SK-N-SH (cell line): ENCODE results near the gene GPRC5C. TPM values are rescaled to one million over a fixed set of nuclear protein-coding genes. Genes with fewer than 3 reads are reported as not detected.

Source experiments
- CTCF ChIA-PET: fragments of 300-600, 350-600 bp; formaldehyde crosslinking; extraction: SDS; loops from one replicate; lab custom pipeline; 2021; lab: Yijun Ruan, JAX
- POLR2A ChIA-PET: fragments of 350-600 bp; sonication (Branson Sonifier 250); formaldehyde crosslinking; extraction: SDS; loops from one replicate; lab custom pipeline; 2020; ENCODE audit warnings: antibody characterized with exemption, inconsistent platforms; lab: Yijun Ruan, JAX
- DNase-seq: peaks from one replicate; pipeline ENCODE4 v3.0.0; 2012
- H2AFZ ChIP-seq: fragments of 200-600 bp; sonication (generic); 2 replicates; pipeline ENCODE4 v1.8.1; 2016; ENCODE audit warnings: antibody characterized with exemption, mild to moderate bottlenecking, low read depth
- H3F3A ChIP-seq: fragments of 200-600 bp; sonication (generic); replicated peaks from 2 replicates; pipeline ENCODE3; 2016; ENCODE audit warnings: antibody characterized with exemption, mild to moderate bottlenecking; ENCODE audit not compliant: insufficient read depth
- H3K27ac ChIP-seq, 2 experiments: fragments of 200-500 bp in 1 of 2; fragments of 200-600 bp in 1 of 2; sonication (Bioruptor generic) in 1 of 2; sonication (generic), shearing (Covaris generic) in 1 of 2; 2 replicates each; pipeline versions ENCODE4 v1.5.1 to v1.6.1; 2014 to 2016; ENCODE audit warnings: low read depth in 2 of 2, inconsistent platforms in 1 of 2, low read length in 1 of 2, mild to moderate bottlenecking in 1 of 2, mixed read lengths in 1 of 2
- H3K27me3 ChIP-seq: fragments of 200-600 bp; sonication (generic), shearing (Covaris generic); 2 replicates; pipeline ENCODE4 v1.6.1; 2016; ENCODE audit warnings: mixed run types; ENCODE audit not compliant: insufficient read depth
- H3K36me3 ChIP-seq, 2 experiments: fragments of 200-500 bp in 1 of 2; fragments of 200-600 bp in 1 of 2; sonication (Bioruptor generic) in 1 of 2; sonication (generic) in 1 of 2; replicated peaks in 1 of 2; 2 replicates each; pipeline versions ENCODE3 to v1.5.1; 2014 to 2016; ENCODE audit warnings: low read length in 1 of 2, mild to moderate bottlenecking in 1 of 2; ENCODE audit not compliant: insufficient read depth in 2 of 2, control insufficient read depth in 1 of 2
- H3K4me1 ChIP-seq, 2 experiments: fragments of 200-500 bp in 1 of 2; fragments of 200-600 bp in 1 of 2; sonication (Bioruptor generic) in 1 of 2; sonication (generic), shearing (Covaris generic) in 1 of 2; 2 replicates each; pipeline versions ENCODE4 v1.5.1 to v1.6.1; 2014 to 2016; ENCODE audit warnings: low read depth in 1 of 2, low read length in 1 of 2, mixed run types in 1 of 2; ENCODE audit not compliant: insufficient read depth in 2 of 2, control insufficient read depth in 1 of 2
- H3K4me2 ChIP-seq: fragments of 200-600 bp; sonication (generic), shearing (Covaris generic); 2 replicates; pipeline ENCODE4 v1.6.1; 2017; ENCODE audit warnings: mixed run types
- H3K4me3 ChIP-seq, 2 experiments: fragments of 200-500 bp in 1 of 2; fragments of 200-600 bp in 1 of 2; sonication (Bioruptor generic) in 1 of 2; sonication (generic), shearing (Covaris generic) in 1 of 2; 2 replicates each; pipeline versions ENCODE4 v1.5.1 to v1.8.1; 2014 to 2016; ENCODE audit warnings: low read depth in 2 of 2, inconsistent platforms in 1 of 2, low read length in 1 of 2, mild to moderate bottlenecking in 1 of 2, mixed read lengths in 1 of 2, moderate library complexity in 1 of 2
- H3K79me2 ChIP-seq: fragments of 200-600 bp; sonication (generic); 2 replicates; pipeline ENCODE4 v1.8.1; 2017; ENCODE audit warnings: mild to moderate bottlenecking; ENCODE audit not compliant: insufficient read depth
- H3K9ac ChIP-seq: fragments of 200-600 bp; sonication (generic); 2 replicates; pipeline ENCODE4 v1.6.1; 2017; ENCODE audit warnings: mixed run types
- H3K9me2 ChIP-seq: fragments of 200-600 bp; sonication (generic); 2 replicates; pipeline ENCODE4 v1.6.1; 2017; ENCODE audit warnings: mixed run types
- H3K9me3 ChIP-seq: fragments of 200-600 bp; sonication (generic); 2 replicates; pipeline ENCODE4 v1.6.1; 2017; ENCODE audit warnings: mixed run types, mild to moderate bottlenecking, moderate library complexity
- H4K20me1 ChIP-seq: fragments of 200-600 bp; sonication (generic); 2 replicates; pipeline ENCODE4 v1.6.1; 2017; ENCODE audit warnings: mild to moderate bottlenecking, mixed run types; ENCODE audit not compliant: insufficient read depth
- CHD2 ChIP-seq: fragments of 150-350 bp; IDR thresholded peaks from 2 replicates; pipeline ENCODE4 v1.6.1; 2018; ENCODE audit warnings: low read length; ENCODE audit not compliant: partially characterized antibody
- EP300 ChIP-seq, 2 experiments: IDR thresholded peaks; 2 replicates each; pipeline versions ENCODE4 v1.4.0 to v1.6.1; 2012; ENCODE audit warnings: borderline replicate concordance in 1 of 2, low read depth in 1 of 2, low read length in 1 of 2
- EZH2phosphoT487 ChIP-seq: fragments of 200-600 bp; sonication (generic); IDR thresholded peaks from 2 replicates; pipeline ENCODE4 v1.6.1; 2017; ENCODE audit warnings: low read depth, mixed run types, mild to moderate bottlenecking, antibody characterized with exemption, moderate library complexity, borderline replicate concordance
- FOSL2 ChIP-seq: IDR thresholded peaks from 2 replicates; pipeline ENCODE4 v1.4.0; 2012; ENCODE audit warnings: low read depth, mild to moderate bottlenecking, moderate library complexity, borderline replicate concordance
- FOXJ3 ChIP-seq: sonication (generic); formaldehyde crosslinking; IDR thresholded peaks from 2 replicates; pipeline ENCODE4 v1.5.1; 2020; ENCODE audit warnings: mild to moderate bottlenecking, missing genetic modification reagents
- FOXM1 ChIP-seq: IDR thresholded peaks from 2 replicates; pipeline ENCODE4 v1.4.0; 2012; ENCODE audit warnings: low read depth, mild to moderate bottlenecking
- MEF2A ChIP-seq: IDR thresholded peaks from 2 replicates; pipeline ENCODE4 v1.4.0; 2012; ENCODE audit warnings: low read depth, borderline replicate concordance
- MXI1 ChIP-seq: IDR thresholded peaks from 2 replicates; pipeline ENCODE4 v1.6.1; 2012; ENCODE audit warnings: mild to moderate bottlenecking, low read depth, low read length, improper control_type of control experiment
- NRF1 ChIP-seq: IDR thresholded peaks from 2 replicates; pipeline ENCODE4 v1.6.1; 2012; ENCODE audit warnings: low read depth, mild to moderate bottlenecking, low read length
- POLR2AphosphoS5 ChIP-seq: IDR thresholded peaks from 2 replicates; pipeline ENCODE4 v1.6.1; 2012; ENCODE audit warnings: low read depth, low read length
- RCOR1 ChIP-seq: fragments of 150-350 bp; IDR thresholded peaks from 2 replicates; pipeline ENCODE4 v1.6.1; 2017; ENCODE audit warnings: antibody characterized with exemption, low read length
- SIN3A ChIP-seq: IDR thresholded peaks from 2 replicates; pipeline ENCODE4 v1.6.1; 2012; ENCODE audit warnings: low read depth, mild to moderate bottlenecking, low read length, moderate library complexity, borderline replicate concordance
- SMC3 ChIP-seq: IDR thresholded peaks from 2 replicates; pipeline ENCODE4 v1.6.1; 2012; ENCODE audit warnings: low read depth, low read length, improper control_type of control experiment
- TAF1 ChIP-seq: IDR thresholded peaks from 2 replicates; pipeline ENCODE4 v1.6.1; 2012; ENCODE audit warnings: low read depth, mild to moderate bottlenecking, low read length, moderate library complexity, borderline replicate concordance
- TCF12 ChIP-seq: IDR thresholded peaks from 2 replicates; pipeline ENCODE4 v1.4.0; 2012
- TEAD4 ChIP-seq: IDR thresholded peaks from 2 replicates; pipeline ENCODE4 v1.4.0; 2012; ENCODE audit warnings: mild to moderate bottlenecking, borderline replicate concordance; ENCODE audit not compliant: insufficient read depth
- USF1 ChIP-seq: IDR thresholded peaks from 2 replicates; pipeline ENCODE4 v1.4.0; 2012; ENCODE audit warnings: low read depth, borderline replicate concordance
- YY1 ChIP-seq: IDR thresholded peaks from 2 replicates; pipeline ENCODE4 v1.4.0; 2012; ENCODE audit warnings: low read depth, mild to moderate bottlenecking
- WGBS: methylation state at CpG from one replicate; pipeline ENCODE4 v1.1.6; 2017; ENCODE audit warnings: low lambda C conversion rate; 5-methylcytosine and 5-hydroxymethylcytosine counted together
- polyA plus RNA-seq, 3 experiments: library from polyadenylated mRNA; depleted of rRNA; stranded (reverse); fragments of >200 nt; gene quantifications; 2 replicates each; pipeline ENCODE4 v1.2.3, GENCODE V29; 2012
- TF ChIP-seq, protein P1 (sequence below): IDR thresholded peaks from 2 replicates; pipeline ENCODE4 v1.4.0; 2012; ENCODE audit warnings: low read depth
- TF ChIP-seq, protein P2 (sequence below): fragments of 150-350 bp; IDR thresholded peaks from 2 replicates; pipeline ENCODE4 v1.6.1; 2017; ENCODE audit warnings: antibody characterized with exemption, low read length, low read depth, borderline replicate concordance

Gene GPRC5C
- polyA plus RNA-seq, 1 of the 3 experiments (the other 2 are of a cell fraction), result not detected

DNA sequence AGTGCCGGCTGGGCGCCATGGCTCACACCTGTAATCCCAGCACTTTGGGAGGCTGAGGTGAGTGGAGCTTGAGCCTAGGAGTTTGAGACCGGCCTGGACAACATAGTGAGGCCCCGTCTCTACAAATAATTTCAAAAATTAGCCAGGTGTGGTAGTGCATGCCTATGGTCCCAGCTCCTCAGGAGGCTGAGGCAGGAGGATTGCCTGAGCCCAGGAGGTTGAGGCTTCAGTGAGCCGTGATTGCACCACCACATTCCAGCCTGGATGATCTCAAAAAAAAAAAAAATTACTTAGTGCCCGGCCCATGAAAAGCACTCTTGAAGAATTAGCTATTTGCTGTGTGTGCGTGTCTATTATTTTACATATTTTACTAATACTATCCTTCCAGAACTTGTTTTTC lies 9.6 kb downstream of the GPRC5C start:
- WGBS, result 48% methylated on average over 7 of the region's 7 CpGs
- no peaks in the 10 kb centered on the region for H3K36me3 ChIP-seq
- peaks cover 10% of the 10 kb centered on the region; the same call in 1 of the 2 replicates for H3K9me3 ChIP-seq
- TF ChIP-seq MXI1 (no peak), YY1 (no peak), SIN3A (no peak), TEAD4 (no peak), MEF2A (no peak), CHD2 (no peak), USF1 (no peak), RCOR1 (no peak), FOXM1 (no peak), EP300 (IDR thresholded peaks at IDR 0.05; ENCODE audit: borderline replicate concordance in 1 of 2, low read depth in 1 of 2, low read length in 1 of 2) (no peak), FOSL2 (no peak), NRF1 (no peak), FOXJ3 (no peak), EZH2phosphoT487 (no peak), TAF1 (no peak), TCF12 (no peak), POLR2AphosphoS5 (no peak), SMC3 (no peak)
- TF ChIP-seq, protein P1, sequence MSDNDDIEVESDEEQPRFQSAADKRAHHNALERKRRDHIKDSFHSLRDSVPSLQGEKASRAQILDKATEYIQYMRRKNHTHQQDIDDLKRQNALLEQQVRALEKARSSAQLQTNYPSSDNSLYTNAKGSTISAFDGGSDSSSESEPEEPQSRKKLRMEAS, result no peak
- TF ChIP-seq, protein P2, sequence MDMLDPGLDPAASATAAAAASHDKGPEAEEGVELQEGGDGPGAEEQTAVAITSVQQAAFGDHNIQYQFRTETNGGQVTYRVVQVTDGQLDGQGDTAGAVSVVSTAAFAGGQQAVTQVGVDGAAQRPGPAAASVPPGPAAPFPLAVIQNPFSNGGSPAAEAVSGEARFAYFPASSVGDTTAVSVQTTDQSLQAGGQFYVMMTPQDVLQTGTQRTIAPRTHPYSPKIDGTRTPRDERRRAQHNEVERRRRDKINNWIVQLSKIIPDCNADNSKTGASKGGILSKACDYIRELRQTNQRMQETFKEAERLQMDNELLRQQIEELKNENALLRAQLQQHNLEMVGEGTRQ, result no peak
- no peaks in the 10 kb centered on the region for H3K9me2 ChIP-seq
- peaks cover 3% of the 10 kb centered on the region for H3F3A ChIP-seq
- no peak for DNase-seq
- no peaks in the 10 kb centered on the region for H3K27me3 ChIP-seq
- ChIA-PET POLR2A (interaction anchor here (0.6 kb wide), 1 partner anchor 68 kb away, joined by 3 read pairs; no protein-coding TSS in a partner anchor), CTCF (interaction anchor here (1.1 to 4.9 kb wide), 4 partner anchors 11 to 161 kb away, joined by 3 to 55 read pairs (median 3); no protein-coding TSS in a partner anchor)
- no peak overlapping the region for H3K27ac ChIP-seq
- no peaks in the 10 kb centered on the region for H3K79me2 ChIP-seq
- no peak overlapping the region for H3K4me3 ChIP-seq
- H4K20me1 ChIP-seq, result no peaks in the 10 kb centered on the region
- no peak overlapping the region for H2AFZ ChIP-seq
- no peak overlapping the region for H3K4me2 ChIP-seq
- no peak overlapping the region for H3K9ac ChIP-seq
- peaks cover 0 to 9% of the 10 kb centered on the region in 2 experiments; a peak in 1 of 4 replicates for H3K4me1 ChIP-seq
